H9 (cell line): Measurements from ENCODE around the gene KIF24. TPM values are rescaled to one million over a fixed set of nuclear protein-coding genes. Genes with fewer than 3 reads are reported as not detected.
"Not testable (repeated sequence)": the region's sequence is repeated elsewhere in the genome, so short reads cannot be mapped to it uniquely, and the experiment has no call there.

Experiments used
- DNase-seq: peaks from one replicate; pipeline ENCODE4 v3.0.0-alpha.2; 2017
- H2AFZ ChIP-seq: one replicate; pipeline ENCODE4 v1.6.1; 2013; ENCODE audit warnings: mild to moderate bottlenecking, low read length, control low read depth, moderate library complexity
- H2AK5ac ChIP-seq: 2 replicates; pipeline ENCODE4 v1.6.1; 2013; ENCODE audit warnings: low read length, control low read depth, mixed read lengths; ENCODE audit not compliant: insufficient read length
- H2BK120ac ChIP-seq: one replicate; pipeline ENCODE4 v1.6.1; 2013; ENCODE audit warnings: low read depth, mild to moderate bottlenecking, low read length, control low read depth, inconsistent platforms; ENCODE audit not compliant: poor library complexity, severe bottlenecking
- H2BK12ac ChIP-seq: 2 replicates; pipeline ENCODE4 v1.6.1; 2013; ENCODE audit warnings: low read length, control low read depth, mixed read lengths, low read depth; ENCODE audit not compliant: insufficient read length
- H2BK15ac ChIP-seq: 2 replicates; pipeline ENCODE4 v1.6.1; 2013; ENCODE audit warnings: low read depth, low read length, control low read depth
- H2BK20ac ChIP-seq: one replicate; pipeline ENCODE4 v1.6.1; 2013; ENCODE audit warnings: low read depth, mild to moderate bottlenecking, low read length, control low read depth, inconsistent platforms; ENCODE audit not compliant: poor library complexity, severe bottlenecking
- H2BK5ac ChIP-seq: 2 replicates; pipeline ENCODE4 v1.6.1; 2013; ENCODE audit warnings: low read length, control low read depth, mixed read lengths; ENCODE audit not compliant: insufficient read length
- H3K14ac ChIP-seq: 2 replicates; pipeline ENCODE4 v1.6.1; 2013; ENCODE audit warnings: low read length, control low read depth; ENCODE audit not compliant: insufficient read depth
- H3K18ac ChIP-seq: 2 replicates; pipeline ENCODE4 v1.6.1; 2013; ENCODE audit warnings: low read depth, mild to moderate bottlenecking, mixed read lengths, low read length, control low read depth; ENCODE audit not compliant: insufficient read length
- H3K23ac ChIP-seq: 2 replicates; pipeline ENCODE4 v1.6.1; 2013; ENCODE audit warnings: low read length, control low read depth, mixed read lengths, low read depth; ENCODE audit not compliant: insufficient read length
- H3K23me2 ChIP-seq: 2 replicates; pipeline ENCODE4 v1.6.1; 2013; ENCODE audit warnings: low read depth, mild to moderate bottlenecking, mixed read lengths, low read length, control low read depth; ENCODE audit not compliant: insufficient read length, poor library complexity, severe bottlenecking
- H3K27ac ChIP-seq: 2 replicates; pipeline ENCODE4 v1.5.1; 2013; ENCODE audit warnings: low read length, control low read depth, mixed read lengths, low read depth; ENCODE audit not compliant: insufficient read length
- H3K27me3 ChIP-seq: 2 replicates; pipeline ENCODE4 v1.6.1; 2013; ENCODE audit warnings: low read length, control low read depth, inconsistent platforms; ENCODE audit not compliant: insufficient read depth
- H3K4ac ChIP-seq: 2 replicates; pipeline ENCODE4 v1.6.1; 2013; ENCODE audit warnings: low read depth, mild to moderate bottlenecking, control low read depth, inconsistent platforms, low read length, moderate library complexity
- H3K4me1 ChIP-seq: 2 replicates; pipeline ENCODE4 v1.6.1; 2013; ENCODE audit warnings: low read length, control low read depth, inconsistent platforms; ENCODE audit not compliant: insufficient read depth
- H3K4me2 ChIP-seq: 2 replicates; pipeline ENCODE4 v1.6.1; 2013; ENCODE audit warnings: low read length, control low read depth, mixed read lengths; ENCODE audit not compliant: insufficient read length, insufficient read depth
- H3K56ac ChIP-seq: 2 replicates; pipeline ENCODE4 v1.6.1; 2013; ENCODE audit warnings: low read depth, mild to moderate bottlenecking, mixed read lengths, low read length, control low read depth; ENCODE audit not compliant: insufficient read length
- H3K79me1 ChIP-seq: 2 replicates; pipeline ENCODE4 v1.6.1; 2013; ENCODE audit warnings: low read depth, mild to moderate bottlenecking, moderate library complexity, low read length, control low read depth, inconsistent platforms; ENCODE audit not compliant: insufficient read depth, poor library complexity, severe bottlenecking
- H3K79me2 ChIP-seq: 2 replicates; pipeline ENCODE4 v1.6.1; 2013; ENCODE audit warnings: low read length, control low read depth, inconsistent platforms; ENCODE audit not compliant: insufficient read depth
- H3K9ac ChIP-seq: 2 replicates; pipeline ENCODE4 v1.6.1; 2013; ENCODE audit warnings: low read length, control low read depth, mixed read lengths; ENCODE audit not compliant: insufficient read length; ENCODE audit errors: extremely low read depth
- H3K9me3 ChIP-seq: one replicate; pipeline ENCODE4 v1.6.1; 2013; ENCODE audit warnings: low read depth, low read length, inconsistent platforms; ENCODE audit not compliant: control insufficient read depth
- H3T11ph ChIP-seq: one replicate; pipeline ENCODE4 v1.6.1; 2013; ENCODE audit warnings: mild to moderate bottlenecking, low read length, control low read depth, inconsistent platforms
- H4K20me1 ChIP-seq: one replicate; pipeline ENCODE4 v1.6.1; 2013; ENCODE audit not compliant: control insufficient read depth, insufficient read length, insufficient read depth
- H4K5ac ChIP-seq: 2 replicates; pipeline ENCODE4 v1.6.1; 2013; ENCODE audit warnings: low read depth, mild to moderate bottlenecking, mixed read lengths, low read length, control low read depth; ENCODE audit not compliant: insufficient read length
- H4K8ac ChIP-seq: replicated peaks from 2 replicates; pipeline ENCODE4 v1.6.1; 2013; ENCODE audit warnings: low read length, control low read depth, mixed read lengths, low read depth; ENCODE audit not compliant: insufficient read length
- H4K91ac ChIP-seq: 2 replicates; pipeline ENCODE4 v1.6.1; 2013; ENCODE audit warnings: low read depth, mild to moderate bottlenecking, moderate library complexity, mixed read lengths, low read length, control low read depth; ENCODE audit not compliant: insufficient read length
- H3K27ac Mint-ChIP-seq, 3 experiments: 2 replicates in 2 of 3; 3 replicates in 1 of 3; pipeline ENCODE4 v1.8.0; 2020 to 2021; ENCODE audit warnings: mixed read lengths in 3 of 3, mild to moderate bottlenecking in 1 of 3, moderate library complexity in 1 of 3
- H3K27me3 Mint-ChIP-seq: 2 replicates; pipeline ENCODE4 v1.8.0; 2021; ENCODE audit warnings: low read depth, mild to moderate bottlenecking, moderate library complexity, mixed read lengths
- H3K36me3 Mint-ChIP-seq, 3 experiments: 2 replicates in 2 of 3; 3 replicates in 1 of 3; pipeline ENCODE4 v1.8.0; 2020 to 2021; ENCODE audit warnings: low read depth in 3 of 3, mixed read lengths in 3 of 3; ENCODE audit not compliant: insufficient read depth in 1 of 3
- H3K4me1 Mint-ChIP-seq, 2 experiments: 2 replicates each; pipeline ENCODE4 v1.8.0; 2020; ENCODE audit warnings: mixed read lengths in 2 of 2
- H3K4me3 Mint-ChIP-seq, 2 experiments: 2 replicates in 1 of 2; 3 replicates in 1 of 2; pipeline ENCODE4 v1.8.0; 2020 to 2021; ENCODE audit warnings: mild to moderate bottlenecking in 2 of 2, mixed read lengths in 2 of 2, moderate library complexity in 1 of 2
- H3K9me3 Mint-ChIP-seq, 2 experiments: 2 replicates in 1 of 2; 3 replicates in 1 of 2; pipeline ENCODE4 v1.8.0; 2020; ENCODE audit warnings: mild to moderate bottlenecking in 2 of 2, mixed read lengths in 2 of 2, moderate library complexity in 1 of 2
- WGBS: extraction: QIAGEN DNeasy Blood & Tissue Kit; methylation state at CpG from one replicate; pipeline ENCODE4 v1.1.7; 2013; ENCODE audit warnings: missing lambda C conversion rate, low lambda C conversion rate, mixed read lengths; ENCODE audit not compliant: insufficient read length; ENCODE audit errors: extremely low coverage; 5-methylcytosine and 5-hydroxymethylcytosine counted together
- total RNA-seq: library from RNA; stranded (reverse); gene quantifications from 2 replicates; pipeline ENCODE4 v1.2.1, GENCODE V29; 2021
- TF ChIP-seq, protein P1 (sequence below): fragments of 200-600 bp; sonication (generic); conservative IDR thresholded peaks from 3 replicates; pipeline ENCODE4 v1.8.0; 2021; ENCODE audit warnings: antibody characterized with exemption, mild to moderate bottlenecking

KIF24 gene
- total RNA-seq, 1 experiment from 2014 or later = 4.0 TPM

DNA sequence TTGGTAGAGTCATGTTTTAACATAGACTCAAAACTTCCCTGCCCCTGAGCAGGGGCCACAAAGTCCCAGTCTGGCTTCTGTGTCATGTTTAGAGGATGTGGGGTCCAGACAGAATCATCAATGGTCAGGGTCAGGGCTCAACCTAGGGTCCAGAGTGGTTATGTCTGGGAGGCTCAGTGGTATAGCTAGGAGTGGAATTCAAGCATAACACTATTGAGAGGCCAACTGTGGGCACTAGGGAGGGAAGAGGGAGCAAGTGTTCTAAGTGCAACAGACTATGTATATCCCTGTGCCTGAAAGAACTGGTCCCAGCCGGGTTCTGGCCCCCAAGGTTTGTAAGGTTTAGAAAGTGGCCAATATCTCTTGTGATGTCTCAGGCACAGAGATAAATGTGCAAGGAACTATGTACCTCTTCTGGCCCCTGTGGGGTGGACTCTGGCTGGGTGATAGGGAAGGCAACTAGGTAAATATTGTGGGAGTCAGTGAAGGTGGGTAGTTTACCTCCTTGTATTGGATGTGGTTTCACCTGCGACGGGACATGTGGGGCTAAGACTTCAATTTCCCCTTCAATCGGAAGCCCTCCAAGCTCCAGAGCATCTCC, 33.6 kb upstream of the KIF24 start:
- Histone ChIP-seq H3K4me1 (peaks cover 24% of the 10 kb centered on the region), H2AFZ (no peak overlapping the region), H3K23me2 (no peaks in the 10 kb centered on the region), H3T11ph (no peak overlapping the region), H3K9me3 (no peaks in the 10 kb centered on the region), H2BK12ac (no peak overlapping the region), H2BK120ac (no peak overlapping the region), H4K5ac (no peak overlapping the region), H2BK5ac (no peak overlapping the region), H3K27ac (no peak overlapping the region), H4K20me1 (no peaks in the 10 kb centered on the region), H3K4ac (no peak overlapping the region), H3K79me1 (no peaks in the 10 kb centered on the region), H2BK15ac (no peak overlapping the region), H3K18ac (no peak overlapping the region), H3K4me2 (no peak overlapping the region), H4K91ac (no peak overlapping the region), H3K23ac (no peak overlapping the region), H3K9ac (no peak overlapping the region), H3K27me3 (no peaks in the 10 kb centered on the region), H2BK20ac (no peak overlapping the region), H3K14ac (no peak overlapping the region), H2AK5ac (no peak overlapping the region), H3K56ac (no peak overlapping the region), H3K79me2 (no peaks in the 10 kb centered on the region), H4K8ac (no peak overlapping the region)
- Mint-ChIP-seq H3K27ac (no peak overlapping the region; a peak in 1 of 7 replicates), H3K9me3 (peaks cover 0 to 15% of the 10 kb centered on the region in 2 experiments; a peak in 4 of 5 replicates), H3K36me3 (peaks cover 8 to 11% (median 9%) of the 10 kb centered on the region in 3 experiments; a peak in 6 of 7 replicates), H3K27me3 (peaks cover 14% of the 10 kb centered on the region), H3K4me1 (peaks cover 25 to 26% of the 10 kb centered on the region in 2 experiments), H3K4me3 (peak overlapping the region in 1 of 2 experiments; percentile 19; a peak in 1 of 5 replicates)
- WGBS = no CpG with 5 or more reads among the region's 4 CpGs
- DNase-seq = no peak
- TF ChIP-seq, protein P1, sequence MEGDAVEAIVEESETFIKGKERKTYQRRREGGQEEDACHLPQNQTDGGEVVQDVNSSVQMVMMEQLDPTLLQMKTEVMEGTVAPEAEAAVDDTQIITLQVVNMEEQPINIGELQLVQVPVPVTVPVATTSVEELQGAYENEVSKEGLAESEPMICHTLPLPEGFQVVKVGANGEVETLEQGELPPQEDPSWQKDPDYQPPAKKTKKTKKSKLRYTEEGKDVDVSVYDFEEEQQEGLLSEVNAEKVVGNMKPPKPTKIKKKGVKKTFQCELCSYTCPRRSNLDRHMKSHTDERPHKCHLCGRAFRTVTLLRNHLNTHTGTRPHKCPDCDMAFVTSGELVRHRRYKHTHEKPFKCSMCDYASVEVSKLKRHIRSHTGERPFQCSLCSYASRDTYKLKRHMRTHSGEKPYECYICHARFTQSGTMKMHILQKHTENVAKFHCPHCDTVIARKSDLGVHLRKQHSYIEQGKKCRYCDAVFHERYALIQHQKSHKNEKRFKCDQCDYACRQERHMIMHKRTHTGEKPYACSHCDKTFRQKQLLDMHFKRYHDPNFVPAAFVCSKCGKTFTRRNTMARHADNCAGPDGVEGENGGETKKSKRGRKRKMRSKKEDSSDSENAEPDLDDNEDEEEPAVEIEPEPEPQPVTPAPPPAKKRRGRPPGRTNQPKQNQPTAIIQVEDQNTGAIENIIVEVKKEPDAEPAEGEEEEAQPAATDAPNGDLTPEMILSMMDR = no peak

DNA sequence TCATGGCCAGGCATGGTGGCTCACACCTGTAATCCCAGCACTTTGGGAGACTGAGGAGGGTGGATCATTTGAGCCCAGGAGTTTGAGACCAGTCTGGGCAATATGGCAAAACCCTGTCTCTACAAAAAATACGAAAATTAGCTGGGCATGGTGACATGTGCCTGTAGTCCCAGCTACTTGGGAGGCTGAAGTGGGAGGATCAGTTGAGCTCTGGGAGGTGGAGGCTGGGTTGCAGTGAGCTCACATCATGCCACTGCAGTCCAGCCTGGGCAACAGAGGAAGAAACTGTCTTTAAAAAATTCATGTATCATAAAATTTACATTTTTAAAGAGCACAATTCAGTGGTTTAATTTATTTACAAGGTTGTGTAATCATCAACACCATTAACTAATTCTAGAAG, 23.9 kb upstream of the KIF24 start:
- not testable (repeated sequence) for H4K5ac ChIP-seq, H3K14ac ChIP-seq, H3K23me2 ChIP-seq, H2BK15ac ChIP-seq, H2AFZ ChIP-seq, H3K27me3 ChIP-seq, H2AK5ac ChIP-seq, H2BK20ac ChIP-seq, H4K20me1 ChIP-seq, H3K9me3 ChIP-seq, H2BK12ac ChIP-seq, H2BK5ac ChIP-seq, H3T11ph ChIP-seq, H2BK120ac ChIP-seq, H3K56ac ChIP-seq, H3K4me3 Mint-ChIP-seq, H4K91ac ChIP-seq, H3K4me1 ChIP-seq, H3K23ac ChIP-seq, H3K4me2 ChIP-seq, H3K27ac ChIP-seq, H3K18ac ChIP-seq, H3K36me3 Mint-ChIP-seq, H3K4me1 Mint-ChIP-seq, H3K4ac ChIP-seq, DNase-seq, H3K9ac ChIP-seq, H3K79me1 ChIP-seq, H3K27ac Mint-ChIP-seq, H3K79me2 ChIP-seq, H3K27me3 Mint-ChIP-seq, H4K8ac ChIP-seq
- no CpG with 5 or more reads among the region's 1 CpG for WGBS
- peaks cover 9 to 19% of the 10 kb centered on the region in 2 experiments for H3K9me3 Mint-ChIP-seq
